Right lobe of liver (tissue), 4 donors: Measurements from ENCODE around the gene CNTN5.

Experiments used
- CTCF ChIP-seq, 4 donors: fragments of 200-600 bp in 3 of 4; fragments of 450-650 bp in 1 of 4; IDR thresholded peaks; one replicate each; pipeline versions ENCODE4 v1.5.1 to v1.8.0; 2016 to 2022; ENCODE audit warnings: antibody characterized with exemption in 4 of 4, mild to moderate bottlenecking in 2 of 4
- POLR2A ChIP-seq: fragments of 450-650 bp; IDR thresholded peaks from one replicate; pipeline ENCODE4 v1.6.1; 2017; ENCODE audit warnings: antibody characterized with exemption, mild to moderate bottlenecking
- donor health status: DM: no; HTN: no; CAD: no.
- donor health status: DM: no; HTN: no; CAD: no.
- donor health status: DM: no; HTN: yes; CAD: no.

GRCh38 chr11:99742501-99742900 lies 721.8 kb downstream of the CNTN5 start:
- TF ChIP-seq CTCF (IDR thresholded peaks at IDR 0.05), result no peak
- no peak for TF ChIP-seq POLR2A
